Measurements from ENCODE around the gene COL28A1.
"Not testable (repeated sequence)": the region's sequence is repeated elsewhere in the genome, so short reads cannot be mapped to it uniquely, and the experiment has no call there.

The COL28A1 gene

GRCh38 chr7:7517754-7518153 is 17.9 kb downstream of the COL28A1 start:
- DNase-seq (ENCODE audit: low read depth) = no peak

- no peak for DNase-seq (ENCODE audit: low read depth)
Measured at GRCh38 chr7:7516662-7517061, 19.0 kb downstream of the COL28A1 start.

- DNase-seq (ENCODE audit: low read depth) = no peak
Measured at GRCh38 chr7:7516156-7516555, 19.5 kb downstream of the COL28A1 start.

- no peak for DNase-seq (ENCODE audit: low read depth)
Measured at GRCh38 chr7:7512861-7513597, 22.6 kb downstream of the COL28A1 start.

GRCh38 chr7:7510794-7511193 is 24.9 kb downstream of the COL28A1 start:
- DNase-seq (ENCODE audit: low read depth) = no peak

- no peak for DNase-seq (ENCODE audit: low read depth)
Measured at GRCh38 chr7:7505915-7506314, 29.8 kb downstream of the COL28A1 start.

- DNase-seq (ENCODE audit: low read depth) = no peak
Measured at GRCh38 chr7:7504910-7505704, 30.6 kb downstream of the COL28A1 start.

GRCh38 chr7:7499892-7500291 is 35.8 kb downstream of the COL28A1 start:
- no peak for DNase-seq (ENCODE audit: low read depth)

- DNase-seq (ENCODE audit: low read depth) = no peak
Measured at GRCh38 chr7:7498856-7499255, 36.8 kb downstream of the COL28A1 start.

- no peak for DNase-seq (ENCODE audit: low read depth)
Measured at GRCh38 chr7:7496311-7496710, 39.4 kb downstream of the COL28A1 start.

GRCh38 chr7:7495171-7495570 is 40.5 kb downstream of the COL28A1 start:
- DNase-seq (ENCODE audit: low read depth) = no peak

- DNase-seq (ENCODE audit: low read depth) = no peak
Measured at GRCh38 chr7:7491044-7491443, 44.6 kb downstream of the COL28A1 start.

GRCh38 chr7:7490003-7490402 is 45.7 kb downstream of the COL28A1 start:
- DNase-seq (ENCODE audit: low read depth) = no peak

GRCh38 chr7:7489546-7489945 is 46.1 kb downstream of the COL28A1 start:
- DNase-seq (ENCODE audit: low read depth) = no peak

GRCh38 chr7:7486362-7486761 is 49.3 kb downstream of the COL28A1 start:
- no peak for DNase-seq (ENCODE audit: low read depth)

GRCh38 chr7:7484072-7484471 is 51.6 kb downstream of the COL28A1 start:
- DNase-seq (ENCODE audit: low read depth) = no peak

GRCh38 chr7:7481802-7482201 is 53.9 kb downstream of the COL28A1 start:
- DNase-seq (ENCODE audit: low read depth) = no peak

GRCh38 chr7:7479275-7479805 is 56.3 kb downstream of the COL28A1 start:
- DNase-seq (ENCODE audit: low read depth) = no peak

- DNase-seq (ENCODE audit: low read depth) = no peak
Measured at GRCh38 chr7:7478569-7478968, 57.1 kb downstream of the COL28A1 start.

- DNase-seq (ENCODE audit: low read depth) = not testable (repeated sequence)
Measured at GRCh38 chr7:7477641-7478040, 58.0 kb downstream of the COL28A1 start.

- no peak for DNase-seq (ENCODE audit: low read depth)
Measured at GRCh38 chr7:7476381-7476780, 59.3 kb downstream of the COL28A1 start.

GRCh38 chr7:7475601-7476000 is 60.1 kb downstream of the COL28A1 start:
- DNase-seq (ENCODE audit: low read depth) = no peak

GRCh38 chr7:7474436-7474835 is 61.2 kb downstream of the COL28A1 start:
- DNase-seq (ENCODE audit: low read depth) = no peak
